Neural crest cell (in vitro differentiated cells): ENCODE results near the gene ZDHHC4. TPM values are rescaled to one million over a fixed set of nuclear protein-coding genes. Genes with fewer than 3 reads are reported as not detected.

ENCODE experiments used
- DNase-seq: peaks from one replicate; pipeline ENCODE4 v3.0.0; 2021; ENCODE audit warnings: low read depth, mixed read lengths, low spot score
- H3K27ac Mint-ChIP-seq: one replicate; pipeline ENCODE4 v1.8.0; 2021; ENCODE audit warnings: mild to moderate bottlenecking, mixed read lengths; ENCODE audit not compliant: unreplicated experiment
- H3K27me3 Mint-ChIP-seq: 2 replicates; pipeline ENCODE4 v1.8.0; 2021; ENCODE audit warnings: low read depth, mild to moderate bottlenecking, mixed read lengths
- H3K36me3 Mint-ChIP-seq: 2 replicates; pipeline ENCODE4 v1.8.0; 2021; ENCODE audit warnings: low read depth, mild to moderate bottlenecking, mixed read lengths
- H3K4me1 Mint-ChIP-seq: 2 replicates; pipeline ENCODE4 v1.8.0; 2021; ENCODE audit warnings: mixed read lengths
- H3K4me3 Mint-ChIP-seq: one replicate; pipeline ENCODE4 v1.8.0; 2021; ENCODE audit warnings: mild to moderate bottlenecking, mixed read lengths
- H3K9me3 Mint-ChIP-seq: 2 replicates; pipeline ENCODE4 v1.8.0; 2021; ENCODE audit warnings: mixed read lengths
- CTCF ChIP-seq: fragments of 200-600 bp; sonication (generic); conservative IDR thresholded peaks from 2 replicates; pipeline ENCODE4 v1.5.0; 2021; ENCODE audit warnings: antibody characterized with exemption, mild to moderate bottlenecking
- long read RNA-seq: library from polyadenylated mRNA; unstranded; transcript quantifications from one replicate; pipeline ENCODE4 v2.0.0, GENCODE V29; 2020
- total RNA-seq: library from RNA; stranded (reverse); gene quantifications from 2 replicates; pipeline ENCODE4 v1.2.1, GENCODE V29; 2021

The ZDHHC4 gene
- 74.3 and 78.6 TPM in 2 replicates for total RNA-seq
- long read RNA-seq, transcript ZDHHC4-201 (8 exons, 1,259 nt), result major isoform, 83 of 130 reads
- long read RNA-seq, transcript ZDHHC4-206 (8 exons, 1,348 nt), result minor isoform, 11 of 130 reads
- long read RNA-seq, partial matches to known transcripts, result 16 of 130 reads
- long read RNA-seq, other reads (novel, unspliced or antisense), result 16 of 130 reads

GRCh38 chr7:6577369-6578113 lies at the start of gene ZDHHC4:
ZDHHC4 (plus strand) TSS chr7:6577454; CDS start chr7:6580562, 3,108 bp downstream.
- Mint-ChIP-seq H3K36me3 (peaks cover 6% of the 10 kb centered on the region), H3K27me3 (peaks cover 2% of the 10 kb centered on the region), H3K27ac (peak within 1 kb of the TSS; percentile 97), H3K9me3 (no peaks in the 10 kb centered on the region), H3K4me1 (peaks cover 19% of the 10 kb centered on the region), H3K4me3 (peak within 1 kb of the TSS; percentile 94)
- TF ChIP-seq CTCF, result no peak
- DNase-seq, result peak; percentile 78

DNA sequence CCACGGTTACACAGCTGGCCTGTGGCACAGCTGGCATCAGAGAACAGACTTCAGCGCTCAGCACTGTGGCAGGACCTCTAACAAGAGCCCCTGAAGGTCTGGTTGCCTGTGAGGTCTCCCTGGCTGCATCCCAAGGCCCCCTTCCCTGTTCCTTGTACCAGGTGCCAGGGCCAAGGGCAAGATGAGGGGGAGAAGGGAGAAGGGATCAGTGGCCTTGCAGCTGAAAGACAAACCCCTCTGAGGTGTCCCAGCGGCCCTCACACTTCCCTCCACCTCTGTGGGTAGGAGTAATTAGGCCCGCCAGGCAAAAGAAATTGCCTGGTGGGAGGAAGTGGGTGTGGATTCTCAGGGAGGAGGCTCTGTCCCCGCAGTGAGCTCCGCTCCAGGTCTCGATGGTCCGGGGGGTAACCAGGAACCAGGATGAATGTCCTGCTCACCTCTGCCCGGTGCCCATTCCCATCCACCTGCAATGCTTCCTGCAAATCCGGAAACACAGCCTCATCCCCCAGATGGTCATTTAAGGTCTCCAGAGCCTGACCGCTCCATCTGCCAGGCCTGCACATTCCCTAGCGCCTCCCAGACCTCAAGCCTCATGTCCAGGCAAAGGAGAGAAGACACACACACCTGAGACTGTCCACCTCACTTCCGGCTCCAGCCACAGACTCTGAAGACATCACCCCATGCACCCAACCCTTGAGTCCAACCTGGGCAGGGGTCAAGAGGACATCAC lies 48.7 kb upstream of the ZDHHC4 start:
- peaks cover 73% of the 10 kb centered on the region for H3K27me3 Mint-ChIP-seq
- no peaks in the 10 kb centered on the region for H3K9me3 Mint-ChIP-seq
- H3K4me3 Mint-ChIP-seq, result peak overlapping the region; percentile 44

DNA sequence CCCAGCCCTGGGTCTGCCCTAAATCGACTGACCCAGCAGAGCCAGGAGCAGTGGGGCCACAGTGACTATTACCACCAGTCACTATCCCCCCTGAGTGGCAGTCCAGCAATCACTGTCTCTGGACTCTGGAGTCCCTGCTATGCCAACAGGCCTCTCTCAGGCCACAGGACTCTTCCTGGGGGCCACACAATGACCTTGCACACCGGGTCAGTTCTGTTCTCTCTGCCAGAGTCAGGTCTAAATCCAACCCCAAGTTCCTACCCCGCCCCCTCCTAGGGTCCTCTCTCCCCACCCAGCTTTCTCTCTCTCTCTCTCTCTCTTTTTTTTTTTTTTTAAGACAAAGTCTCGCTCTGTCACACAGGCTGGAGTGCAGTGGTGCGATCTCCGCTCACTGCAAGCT lies 47.6 kb upstream of the ZDHHC4 start:
- H3K9me3 Mint-ChIP-seq, result no peaks in the 10 kb centered on the region
- no peak for DNase-seq
- H3K36me3 Mint-ChIP-seq, result no peaks in the 10 kb centered on the region
- H3K4me3 Mint-ChIP-seq, result peak overlapping the region; percentile 59
- no peak overlapping the region for H3K27ac Mint-ChIP-seq
- peaks cover 75% of the 10 kb centered on the region for H3K27me3 Mint-ChIP-seq
- no peak for TF ChIP-seq CTCF
- H3K4me1 Mint-ChIP-seq, result peaks cover 9% of the 10 kb centered on the region

More for the DNA sequence above, 48.7 kb upstream of the ZDHHC4 start:
- Mint-ChIP-seq H3K36me3 (no peaks in the 10 kb centered on the region), H3K27ac (no peak overlapping the region), H3K4me1 (peaks cover 9% of the 10 kb centered on the region)
- TF ChIP-seq CTCF, result no peak
- DNase-seq, result no peak

GRCh38 chr7:6530626-6531491 lies 46.4 kb upstream of the ZDHHC4 start:
- TF ChIP-seq CTCF, result no peak
- Mint-ChIP-seq H3K4me1 (peaks cover 9% of the 10 kb centered on the region), H3K27me3 (peaks cover 86% of the 10 kb centered on the region), H3K36me3 (no peaks in the 10 kb centered on the region), H3K27ac (no peak overlapping the region), H3K4me3 (peak overlapping the region; percentile 85), H3K9me3 (no peaks in the 10 kb centered on the region)
- DNase-seq, result no peak
